RWPE2 (cell line): ENCODE data around the gene ASB5.
"Not testable (repeated sequence)": the region's sequence is repeated elsewhere in the genome, so short reads cannot be mapped to it uniquely, and the experiment has no call there.

Experiments
- ATAC-seq: fragments of 200-7000 bp; cut with Tn5 transposase; 3 replicates; pipeline ENCODE4 v1.9.1; 2021; ENCODE audit warnings: low read depth
- DNase-seq: peaks from one replicate; pipeline ENCODE4 v3.0.0-alpha.2; 2020; ENCODE audit warnings: low spot score
- H3K27ac ChIP-seq: fragments of 450-650 bp; 2 replicates; pipeline ENCODE4 v1.5.1; 2017; ENCODE audit warnings: mild to moderate bottlenecking; ENCODE audit not compliant: poor library complexity, severe bottlenecking
- H3K27me3 ChIP-seq: fragments of 250-450 bp; sonication (Bioruptor Pico); 2 replicates; pipeline ENCODE4 v1.5.1; 2021; ENCODE audit warnings: mild to moderate bottlenecking, moderate library complexity; ENCODE audit not compliant: insufficient read depth, poor library complexity, severe bottlenecking
- H3K36me3 ChIP-seq: fragments of 250-450 bp; sonication (Bioruptor Pico); 2 replicates; pipeline ENCODE4 v1.5.1; 2020; ENCODE audit warnings: low read depth, mild to moderate bottlenecking, moderate library complexity
- H3K4me1 ChIP-seq: fragments of 250-450 bp; sonication (Bioruptor Pico); 2 replicates; pipeline ENCODE4 v1.5.1; 2021; ENCODE audit warnings: mild to moderate bottlenecking, moderate library complexity; ENCODE audit not compliant: insufficient read depth, poor library complexity, severe bottlenecking
- H3K4me3 ChIP-seq: fragments of 250-450 bp; sonication (Bioruptor Pico); 2 replicates; pipeline ENCODE4 v1.5.1; 2021; ENCODE audit warnings: mild to moderate bottlenecking, moderate library complexity; ENCODE audit not compliant: severe bottlenecking
- H3K9me3 ChIP-seq: fragments of 250-450 bp; sonication (Bioruptor Pico); 2 replicates; pipeline ENCODE4 v1.5.1; 2021; ENCODE audit warnings: mild to moderate bottlenecking, moderate library complexity; ENCODE audit not compliant: severe bottlenecking
- CTCF ChIP-seq: fragments of 450-650 bp; IDR thresholded peaks from one replicate; pipeline ENCODE4 v1.5.1; 2017; ENCODE audit warnings: mild to moderate bottlenecking, moderate library complexity; ENCODE audit not compliant: poor library complexity, severe bottlenecking

ASB5 gene

GRCh38 chr4:176223561-176223960 is 45.5 kb downstream of the ASB5 start:
- Histone ChIP-seq H3K9me3 (no peaks in the 10 kb centered on the region), H3K27me3 (no peaks in the 10 kb centered on the region), H3K4me3 (no peak overlapping the region), H3K27ac (no peak overlapping the region), H3K36me3 (no peaks in the 10 kb centered on the region), H3K4me1 (no peaks in the 10 kb centered on the region)
- TF ChIP-seq CTCF, result no peak
- ATAC-seq, result no peak
- no peak for DNase-seq

GRCh38 chr4:176222149-176222548 is 46.9 kb downstream of the ASB5 start:
- DNase-seq (no peak), ATAC-seq (no peak)
- Histone ChIP-seq H3K27ac (no peak overlapping the region), H3K9me3 (no peaks in the 10 kb centered on the region), H3K4me1 (no peaks in the 10 kb centered on the region), H3K4me3 (no peak overlapping the region), H3K36me3 (no peaks in the 10 kb centered on the region), H3K27me3 (no peaks in the 10 kb centered on the region)
- no peak for TF ChIP-seq CTCF

- TF ChIP-seq CTCF, result peak; percentile 14
Observed at GRCh38 chr4:176217510-176217909, 51.5 kb downstream of the ASB5 start.

GRCh38 chr4:176212351-176212750 is 56.7 kb downstream of the ASB5 start:
- not testable (repeated sequence) for H3K27ac ChIP-seq, H3K9me3 ChIP-seq, H3K36me3 ChIP-seq, H3K4me3 ChIP-seq, H3K27me3 ChIP-seq, DNase-seq, H3K4me1 ChIP-seq, ATAC-seq

More at GRCh38 chr4:176217510-176217909, 51.5 kb downstream of the ASB5 start:
- Histone ChIP-seq H3K9me3 (no peaks in the 10 kb centered on the region), H3K36me3 (no peaks in the 10 kb centered on the region), H3K4me3 (no peak overlapping the region), H3K4me1 (no peaks in the 10 kb centered on the region), H3K27ac (no peak overlapping the region), H3K27me3 (no peaks in the 10 kb centered on the region)
- DNase-seq (no peak), ATAC-seq (no peak)

GRCh38 chr4:176210579-176211296 is 58.3 kb downstream of the ASB5 start:
- H3K4me3 ChIP-seq, result no peak overlapping the region
- no peaks in the 10 kb centered on the region for H3K36me3 ChIP-seq
- no peaks in the 10 kb centered on the region for H3K9me3 ChIP-seq
- ATAC-seq (no peak), DNase-seq (no peak)
- no peaks in the 10 kb centered on the region for H3K4me1 ChIP-seq
- H3K27ac ChIP-seq, result no peak overlapping the region
- TF ChIP-seq CTCF, result no peak
- no peaks in the 10 kb centered on the region for H3K27me3 ChIP-seq
